ENCODE measurements around the gene ABCB4. TPM values are rescaled to one million over a fixed set of nuclear protein-coding genes. Genes with fewer than 3 reads are reported as not detected.

Gene ABCB4
- total RNA-seq, 1 donor from 2014 or later: not detected

- intact Hi-C loops (cut with micrococcal nuclease): no loop called here
- no peaks in the 10 kb centered on the region for H3K4me1 Mint-ChIP-seq
- no peak for DNase-seq
- H3K27ac Mint-ChIP-seq: no peak overlapping the region
- H3K27me3 Mint-ChIP-seq: peaks cover 24% of the 10 kb centered on the region
- no peaks in the 10 kb centered on the region for H3K36me3 Mint-ChIP-seq (ENCODE audit: low read depth)
- H3K9me3 Mint-ChIP-seq: no peaks in the 10 kb centered on the region
- no peak overlapping the region for H3K4me3 Mint-ChIP-seq
Observed at GRCh38 chr7:87426160-87426559, 49.3 kb downstream of the ABCB4 start.

DNA sequence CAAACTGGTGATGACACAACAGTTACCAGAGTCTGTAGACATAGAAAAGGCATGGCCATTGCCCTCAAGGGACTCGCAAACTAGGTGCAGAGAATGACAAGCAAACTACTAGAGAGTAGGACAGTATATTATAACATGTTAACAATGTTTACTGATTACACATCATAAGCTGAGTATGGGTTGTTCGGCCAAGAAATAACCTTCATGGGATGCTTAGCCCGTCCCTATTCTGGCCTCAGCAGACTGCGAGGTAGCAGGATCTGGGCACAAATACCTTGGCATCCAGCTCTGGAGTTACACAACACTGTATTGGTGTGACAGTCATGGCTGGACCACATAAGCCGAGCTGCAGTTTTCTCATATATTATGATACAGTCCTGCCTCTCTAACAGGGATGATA, 51.4 kb downstream of the ABCB4 start:
- Mint-ChIP-seq H3K27me3 (peaks cover 27% of the 10 kb centered on the region), H3K9me3 (no peaks in the 10 kb centered on the region), H3K36me3 (ENCODE audit: low read depth) (no peaks in the 10 kb centered on the region), H3K27ac (no peak overlapping the region), H3K4me1 (no peaks in the 10 kb centered on the region), H3K4me3 (no peak overlapping the region)
- DNase-seq: no peak
- intact Hi-C loops (cut with micrococcal nuclease): no loop called here

DNA sequence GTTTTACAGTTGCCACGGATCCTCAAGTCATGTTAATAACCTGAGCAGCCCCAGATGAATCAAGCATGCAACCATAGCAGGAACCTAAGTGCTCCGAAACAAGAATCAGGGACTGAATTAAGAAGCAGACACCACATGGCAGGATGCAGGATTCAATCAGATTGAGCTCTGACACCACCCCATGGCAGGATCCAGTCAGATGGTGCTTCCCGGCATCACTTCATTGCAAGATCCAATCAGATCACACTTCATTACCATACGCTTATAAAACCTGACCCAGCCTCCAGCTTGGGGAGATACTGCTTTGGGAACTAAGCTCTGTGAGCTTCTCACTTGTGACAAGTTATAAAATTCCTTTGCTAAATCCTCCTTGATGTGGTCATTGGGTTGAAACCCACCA, 55.3 kb downstream of the ABCB4 start:
- Mint-ChIP-seq H3K4me1 (no peaks in the 10 kb centered on the region), H3K27me3 (peaks cover 18% of the 10 kb centered on the region), H3K4me3 (no peak overlapping the region), H3K27ac (no peak overlapping the region), H3K36me3 (ENCODE audit: low read depth) (no peaks in the 10 kb centered on the region), H3K9me3 (no peaks in the 10 kb centered on the region)
- intact Hi-C loops (cut with micrococcal nuclease): no loop called here
- no peak for DNase-seq

DNA sequence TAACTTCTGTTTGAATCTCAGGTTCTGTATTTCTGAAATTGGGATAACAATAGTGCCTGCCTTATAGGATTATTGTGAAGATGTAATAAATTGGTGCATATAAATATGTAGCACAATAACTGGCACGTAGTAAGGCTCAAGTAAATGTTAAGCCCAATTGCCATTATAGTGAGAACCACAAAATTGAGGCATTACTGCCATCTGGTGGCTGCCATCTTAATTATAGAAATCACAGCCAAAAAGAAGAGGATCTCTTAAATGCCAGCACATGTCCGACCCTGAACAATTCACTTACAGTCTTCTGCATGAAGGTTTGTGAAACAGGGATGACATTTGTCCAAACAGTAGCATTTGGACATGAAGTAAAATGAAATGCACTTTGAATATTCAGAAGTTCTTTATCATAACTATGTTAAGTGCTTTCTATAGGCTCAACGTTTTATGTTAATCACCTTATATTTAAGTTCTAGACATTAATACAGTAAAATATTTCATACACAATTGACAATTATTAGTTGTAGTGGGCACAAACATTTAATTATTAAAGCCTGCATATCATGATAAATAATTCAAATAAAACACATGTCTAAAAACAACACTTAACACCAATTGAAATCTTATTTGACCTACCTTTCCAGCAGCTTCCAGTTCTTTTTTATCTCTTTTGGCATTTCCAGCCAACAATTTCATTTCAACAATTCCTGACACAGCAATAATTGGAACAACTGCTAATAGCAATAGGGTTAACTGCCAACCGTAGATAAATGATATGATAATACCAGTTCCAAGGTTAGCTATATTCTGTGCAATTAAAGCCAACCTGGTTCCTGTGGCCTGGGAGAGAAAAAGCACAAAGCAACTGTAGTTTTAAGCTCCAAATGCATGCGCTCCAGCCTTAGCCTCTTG, 58.5 kb downstream of the ABCB4 start:
- Mint-ChIP-seq H3K36me3 (ENCODE audit: low read depth) (no peaks in the 10 kb centered on the region), H3K27ac (no peak overlapping the region), H3K4me1 (no peaks in the 10 kb centered on the region), H3K4me3 (no peak overlapping the region), H3K27me3 (peaks cover 5% of the 10 kb centered on the region), H3K9me3 (no peaks in the 10 kb centered on the region)
- DNase-seq: peak; percentile 91
- intact Hi-C loops (cut with micrococcal nuclease): loop anchor here (1.0 to 5.0 kb wide), 2 partner anchors 105 to 490 kb away; no protein-coding TSS in a partner anchor

- Mint-ChIP-seq H3K4me1 (no peaks in the 10 kb centered on the region), H3K9me3 (no peaks in the 10 kb centered on the region), H3K4me3 (no peak overlapping the region), H3K36me3 (ENCODE audit: low read depth) (no peaks in the 10 kb centered on the region), H3K27ac (no peak overlapping the region), H3K27me3 (peaks cover 4% of the 10 kb centered on the region)
- DNase-seq: no peak
- intact Hi-C loops (cut with micrococcal nuclease): loop anchor here (5.0 kb wide), 1 partner anchor 487 kb away; no protein-coding TSS in a partner anchor
Observed at GRCh38 chr7:87414794-87415188, 60.7 kb downstream of the ABCB4 start.

DNA sequence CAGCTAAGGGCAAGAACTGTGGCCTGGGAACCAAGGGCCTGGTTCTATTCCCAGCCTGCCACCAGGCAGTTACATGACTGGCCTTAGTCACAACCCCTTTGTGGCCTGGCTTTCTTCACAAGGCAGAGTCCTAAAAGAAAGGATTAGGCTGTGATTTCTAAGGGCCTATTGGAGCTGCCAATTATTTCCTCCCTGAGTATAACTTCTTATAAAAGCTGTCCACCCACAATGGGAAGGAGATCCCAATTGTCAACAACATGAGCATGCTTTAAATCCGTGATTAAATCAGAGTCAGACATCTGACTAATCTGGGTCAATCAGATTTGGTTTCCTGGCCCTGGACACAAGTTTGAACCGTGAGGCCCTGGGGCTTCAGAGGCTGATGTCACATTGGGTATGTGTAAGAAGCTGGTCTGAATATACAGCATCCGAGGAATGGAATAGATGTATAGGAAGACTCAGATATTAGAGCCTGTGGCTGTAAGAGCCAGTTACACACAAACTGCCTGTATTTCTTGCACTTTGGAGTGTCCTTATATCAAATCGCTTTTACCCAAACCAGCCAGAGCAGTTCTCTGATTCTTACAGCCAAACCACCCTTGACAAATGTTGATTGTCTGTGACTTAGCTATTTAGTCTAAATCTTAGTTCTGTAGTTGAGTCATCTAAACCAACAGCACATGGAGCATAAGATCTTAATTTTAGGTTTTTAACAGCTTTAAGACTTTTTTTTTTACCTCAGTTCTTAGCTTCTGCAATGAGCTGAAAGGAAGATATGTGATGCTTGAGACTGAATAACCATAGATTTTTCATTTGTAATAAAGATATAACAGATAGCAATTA, 61.3 kb downstream of the ABCB4 start:
- Mint-ChIP-seq H3K36me3 (ENCODE audit: low read depth) (no peaks in the 10 kb centered on the region), H3K27me3 (peaks cover 2% of the 10 kb centered on the region), H3K4me3 (no peak overlapping the region), H3K27ac (no peak overlapping the region), H3K4me1 (no peaks in the 10 kb centered on the region), H3K9me3 (no peaks in the 10 kb centered on the region)
- DNase-seq: no peak
- intact Hi-C loops (cut with micrococcal nuclease): no loop called here

- no peaks in the 10 kb centered on the region for H3K9me3 Mint-ChIP-seq
- peaks cover 2% of the 10 kb centered on the region for H3K27me3 Mint-ChIP-seq
- H3K4me1 Mint-ChIP-seq: no peaks in the 10 kb centered on the region
- DNase-seq: no peak
- H3K4me3 Mint-ChIP-seq: no peak overlapping the region
- no peak overlapping the region for H3K27ac Mint-ChIP-seq
- intact Hi-C loops (cut with micrococcal nuclease): no loop called here
- H3K36me3 Mint-ChIP-seq (ENCODE audit: low read depth): no peaks in the 10 kb centered on the region
Observed at GRCh38 chr7:87413029-87413428, 62.5 kb downstream of the ABCB4 start.

DNA sequence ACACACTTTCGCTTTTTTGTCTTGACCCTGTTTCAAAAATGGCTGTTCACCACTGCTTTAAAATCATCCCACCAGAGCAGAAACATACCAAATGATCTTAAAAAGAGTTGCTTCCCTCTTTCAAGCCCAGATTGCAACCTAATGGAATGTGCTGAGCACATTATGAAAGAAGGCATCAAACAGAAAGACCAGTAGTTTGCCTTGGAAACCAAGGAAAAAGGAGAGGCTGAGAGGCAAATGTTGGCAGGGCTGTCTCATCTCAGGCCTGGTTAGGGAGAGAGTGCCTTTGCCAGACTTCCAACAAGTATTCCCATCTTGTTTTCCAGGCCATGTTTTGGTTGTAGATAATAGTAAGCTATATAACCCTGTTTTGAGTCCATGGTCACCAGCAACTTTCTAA, 64.3 kb downstream of the ABCB4 start:
- Mint-ChIP-seq H3K4me1 (no peaks in the 10 kb centered on the region), H3K27me3 (peaks cover 3% of the 10 kb centered on the region), H3K4me3 (no peak overlapping the region), H3K36me3 (ENCODE audit: low read depth) (no peaks in the 10 kb centered on the region), H3K9me3 (no peaks in the 10 kb centered on the region), H3K27ac (no peak overlapping the region)
- intact Hi-C loops (cut with micrococcal nuclease): no loop called here
- no peak for DNase-seq

- no peak for DNase-seq
- Mint-ChIP-seq H3K27ac (no peak overlapping the region), H3K4me3 (no peak overlapping the region), H3K36me3 (ENCODE audit: low read depth) (peaks cover 2% of the 10 kb centered on the region), H3K4me1 (no peaks in the 10 kb centered on the region), H3K27me3 (peaks cover 3% of the 10 kb centered on the region), H3K9me3 (no peaks in the 10 kb centered on the region)
- intact Hi-C loops (cut with micrococcal nuclease): no loop called here
Observed at GRCh38 chr7:87404674-87405073, 70.8 kb downstream of the ABCB4 start.

GRCh38 chr7:87398446-87398845, 77.0 kb downstream of the ABCB4 start:
- intact Hi-C loops (cut with micrococcal nuclease): no loop called here
- no peak for DNase-seq
- H3K4me1 Mint-ChIP-seq: peaks cover under 1% of the 10 kb centered on the region
- no peaks in the 10 kb centered on the region for H3K27me3 Mint-ChIP-seq
- peaks cover 15% of the 10 kb centered on the region for H3K36me3 Mint-ChIP-seq (ENCODE audit: low read depth)
- H3K9me3 Mint-ChIP-seq: peaks cover 3% of the 10 kb centered on the region
- H3K4me3 Mint-ChIP-seq: no peak overlapping the region
- H3K27ac Mint-ChIP-seq: no peak overlapping the region

DNA sequence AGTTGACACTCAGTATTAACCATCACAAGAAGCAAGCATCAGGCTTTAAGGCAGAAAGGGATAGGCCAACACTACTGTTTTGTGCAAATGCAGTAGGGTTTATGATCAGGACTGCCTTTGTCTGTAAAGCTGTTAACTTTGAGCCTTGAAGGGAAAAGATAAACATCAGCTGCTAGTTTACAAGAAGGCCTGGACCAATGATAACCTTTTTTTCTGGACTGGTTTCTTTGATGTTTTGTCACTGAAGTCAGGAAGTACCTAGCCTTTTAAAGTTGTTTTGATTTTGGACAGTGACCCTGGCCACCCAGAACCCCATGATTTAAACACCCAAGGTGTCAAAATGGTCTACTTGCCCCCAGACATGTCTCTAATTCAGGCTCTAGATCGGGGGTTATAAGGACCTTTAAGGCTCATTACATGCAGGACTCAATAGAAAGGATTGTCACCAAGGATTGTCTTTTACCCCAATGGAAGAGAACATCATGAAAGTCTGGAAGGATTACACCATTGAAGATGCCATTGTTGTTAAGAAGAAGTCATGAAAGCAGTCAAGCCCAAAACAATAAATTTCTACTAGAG, 79.9 kb downstream of the ABCB4 start:
- H3K27me3 Mint-ChIP-seq: no peaks in the 10 kb centered on the region
- no peak for DNase-seq
- intact Hi-C loops (cut with micrococcal nuclease): no loop called here
- no peak overlapping the region for H3K27ac Mint-ChIP-seq
- peaks cover 3% of the 10 kb centered on the region for H3K9me3 Mint-ChIP-seq
- peaks cover 15% of the 10 kb centered on the region for H3K4me1 Mint-ChIP-seq
- H3K36me3 Mint-ChIP-seq (ENCODE audit: low read depth): peaks cover 20% of the 10 kb centered on the region
- no peak overlapping the region for H3K4me3 Mint-ChIP-seq

- no peak overlapping the region for H3K27ac Mint-ChIP-seq
- H3K36me3 Mint-ChIP-seq (ENCODE audit: low read depth): peaks cover 37% of the 10 kb centered on the region
- no peaks in the 10 kb centered on the region for H3K27me3 Mint-ChIP-seq
- peaks cover 15% of the 10 kb centered on the region for H3K9me3 Mint-ChIP-seq
- intact Hi-C loops (cut with micrococcal nuclease): no loop called here
- no peak overlapping the region for H3K4me3 Mint-ChIP-seq
- DNase-seq: no peak
- H3K4me1 Mint-ChIP-seq: peaks cover 15% of the 10 kb centered on the region
Observed at GRCh38 chr7:87391020-87391701, 84.3 kb downstream of the ABCB4 start.

DNA sequence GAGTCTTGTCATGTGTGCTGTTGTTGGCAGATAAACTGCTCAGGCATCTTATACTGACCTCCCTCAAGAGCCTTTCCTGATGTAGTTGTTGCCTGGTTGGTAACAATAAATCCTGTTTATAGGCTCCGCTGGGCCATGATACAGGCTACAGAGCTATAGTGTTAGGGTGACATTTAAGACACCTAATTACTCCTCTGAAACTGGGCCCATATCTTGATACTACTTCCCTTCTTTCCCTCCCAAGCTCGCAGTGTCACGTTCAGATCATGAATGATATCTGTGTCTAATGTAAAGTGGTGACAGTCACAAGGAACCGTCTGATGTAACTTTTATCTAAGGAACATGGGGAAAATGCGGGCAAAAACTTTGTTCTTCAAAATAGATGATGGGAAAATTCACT, 94.6 kb downstream of the ABCB4 start:
- no peaks in the 10 kb centered on the region for H3K27me3 Mint-ChIP-seq
- intact Hi-C loops (cut with micrococcal nuclease): no loop called here
- H3K27ac Mint-ChIP-seq: no peak overlapping the region
- H3K4me3 Mint-ChIP-seq: no peak overlapping the region
- no peaks in the 10 kb centered on the region for H3K4me1 Mint-ChIP-seq
- peaks cover 26% of the 10 kb centered on the region for H3K36me3 Mint-ChIP-seq (ENCODE audit: low read depth)
- peaks cover 6% of the 10 kb centered on the region for H3K9me3 Mint-ChIP-seq
- DNase-seq: no peak

All from activated CD4-positive, alpha-beta T cell treated with anti-CD3 and anti-CD28 coated beads, Interleukin-2, amount 10 ng/mL, durations not matched to agents 24 days and 14 days (primary cell).